Measurements from ENCODE around the gene OPCML.

Gene OPCML

DNA sequence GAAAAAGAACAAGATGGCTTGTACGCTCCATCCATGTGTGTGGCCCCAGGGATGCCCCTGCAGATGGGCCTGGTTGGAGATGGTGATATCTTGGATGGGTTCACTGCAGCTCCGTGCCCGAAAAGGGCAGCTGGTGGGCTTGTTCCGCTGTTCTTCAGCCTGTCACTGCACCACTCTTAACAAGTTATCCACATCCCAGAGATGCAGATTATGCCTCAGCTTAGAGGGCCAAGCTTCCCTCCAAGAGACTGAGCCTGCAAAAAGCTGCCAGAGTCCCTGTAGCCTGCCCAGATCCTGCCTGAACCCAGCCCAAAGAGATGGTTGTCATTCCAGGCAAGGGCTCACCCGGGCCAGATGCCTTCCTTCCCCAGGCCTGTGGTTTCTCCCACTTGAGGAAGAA, 308.0 kb downstream of the OPCML start:
- DNase-seq = no peak

DNA sequence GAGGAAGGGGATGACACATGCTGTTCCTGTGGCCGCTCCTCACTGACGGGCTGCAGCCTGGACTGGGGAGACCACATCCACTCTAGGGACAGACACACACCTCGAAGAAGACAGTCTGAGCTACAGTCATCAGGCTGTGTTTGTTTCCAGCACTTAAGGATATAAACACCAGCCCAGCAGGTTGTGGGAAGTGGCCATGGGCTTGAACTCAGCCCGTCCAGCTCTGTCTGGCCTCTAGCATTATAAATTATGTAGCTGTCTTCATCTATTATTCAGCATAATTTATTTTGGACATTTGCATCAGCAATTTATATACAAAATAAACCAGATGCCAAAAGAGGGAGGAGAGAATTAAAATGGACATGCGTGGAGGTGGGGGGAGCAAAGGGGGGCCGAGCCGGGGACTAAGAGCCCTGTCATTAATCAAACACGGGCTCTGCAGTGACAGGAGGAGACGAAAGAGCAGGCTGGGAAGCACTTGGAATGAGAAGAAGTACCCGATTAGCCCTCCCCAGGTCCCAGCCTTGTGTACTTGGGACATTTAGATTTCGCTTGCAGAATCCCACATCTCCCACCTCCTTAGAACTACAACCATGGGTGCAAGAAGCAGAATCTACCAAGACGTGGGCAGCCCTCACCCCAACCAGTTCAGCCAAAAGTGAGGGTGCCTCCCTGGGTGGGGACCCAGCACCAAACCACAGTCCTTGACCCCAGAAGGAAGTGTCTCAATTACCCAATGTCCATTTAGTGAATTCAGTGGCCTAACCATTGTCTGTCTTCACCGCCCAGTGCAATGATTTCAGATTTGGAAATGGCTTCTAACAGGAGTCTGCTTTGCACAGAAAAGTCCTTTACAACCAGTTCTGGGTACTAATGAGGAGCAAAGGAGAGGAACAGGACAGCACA, 309.6 kb downstream of the OPCML start:
- DNase-seq = no peak

DNA sequence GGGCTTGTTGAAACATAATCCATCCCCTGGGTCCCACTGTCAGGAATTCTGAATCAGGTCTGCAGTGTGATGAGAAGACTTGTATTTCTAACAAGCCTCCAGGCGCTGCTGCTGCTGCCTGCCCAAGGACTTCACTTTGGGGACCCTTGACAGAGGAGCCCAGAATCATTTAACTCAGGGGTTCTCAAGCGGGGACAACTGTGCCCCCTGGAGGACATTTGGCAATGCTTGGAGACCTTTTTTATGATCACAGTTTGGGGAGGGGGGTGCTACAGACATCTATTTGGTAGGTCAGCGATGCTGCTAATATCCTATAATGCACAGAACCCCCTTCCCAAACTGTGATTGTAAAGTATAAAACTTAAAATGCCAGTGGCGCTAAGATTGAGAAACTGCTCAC, 312.8 kb downstream of the OPCML start:
- no peak for DNase-seq

DNA sequence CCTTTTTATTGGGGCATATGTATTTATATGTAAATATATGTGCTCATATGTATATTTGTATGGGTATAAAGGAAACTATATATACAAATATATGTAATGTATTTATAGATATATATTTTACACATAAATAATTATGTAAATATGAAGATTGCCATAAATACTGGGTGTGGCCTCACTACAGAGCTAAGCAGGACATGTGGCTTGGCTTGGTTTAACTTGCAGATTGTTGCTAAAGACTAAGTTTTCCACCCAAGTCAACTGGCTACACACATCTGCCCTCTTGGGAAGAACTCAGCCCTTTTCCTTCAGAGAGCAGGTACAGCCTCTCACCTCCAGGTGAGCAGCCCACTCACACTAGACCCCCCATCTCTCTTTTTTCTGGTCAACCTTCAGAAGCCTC, 315.5 kb downstream of the OPCML start:
- no peak for DNase-seq

DNA sequence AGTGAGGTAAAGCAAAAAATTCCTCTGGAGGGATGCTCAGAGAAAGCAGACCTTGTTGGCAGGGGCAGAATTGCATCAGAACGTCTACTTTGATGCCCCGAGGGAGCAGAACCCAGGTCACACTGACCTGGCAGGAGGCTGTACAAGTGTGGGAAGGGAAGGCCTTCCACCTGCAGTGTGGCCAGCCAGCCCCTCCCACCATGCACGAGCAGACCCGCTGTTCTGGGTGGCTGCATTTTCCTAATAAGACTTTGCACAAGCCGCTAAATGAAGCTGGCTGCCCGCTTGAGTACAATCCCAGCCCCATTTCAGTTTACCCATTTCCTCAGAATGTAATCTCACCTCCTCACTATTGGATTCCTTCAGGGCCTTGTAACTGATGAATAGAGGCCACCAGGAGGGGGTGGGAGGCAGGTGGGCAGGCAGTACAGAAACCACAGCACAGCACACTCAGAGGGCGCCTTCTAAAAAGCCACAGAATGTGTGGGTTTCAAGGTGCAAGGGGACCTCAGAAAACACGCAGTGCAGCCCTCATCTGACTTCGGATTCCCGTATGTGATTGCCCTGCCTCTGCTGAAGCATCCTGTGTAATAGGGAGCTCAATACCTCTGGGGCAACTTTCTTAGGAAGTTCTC, 316.6 kb downstream of the OPCML start:
- no peak for DNase-seq

DNA sequence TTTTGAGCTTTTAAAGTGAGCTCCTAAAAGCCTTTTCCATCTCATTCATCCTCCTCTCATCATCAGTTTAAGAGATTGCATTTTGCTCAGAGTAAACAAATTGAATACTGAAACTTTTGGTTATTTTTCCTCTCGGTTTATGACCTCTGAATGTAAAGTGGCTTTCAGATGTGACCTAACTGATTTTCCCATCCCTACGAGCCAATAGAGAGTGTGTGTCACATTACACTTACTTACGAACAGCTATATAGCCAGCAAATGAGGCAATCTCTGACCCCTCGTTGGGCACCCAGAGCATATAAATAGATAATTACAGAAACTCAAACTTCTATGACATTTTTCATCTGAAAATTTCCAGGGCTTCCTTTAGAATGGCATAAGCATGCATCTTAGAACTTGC, 317.7 kb downstream of the OPCML start:
- DNase-seq = no peak

DNA sequence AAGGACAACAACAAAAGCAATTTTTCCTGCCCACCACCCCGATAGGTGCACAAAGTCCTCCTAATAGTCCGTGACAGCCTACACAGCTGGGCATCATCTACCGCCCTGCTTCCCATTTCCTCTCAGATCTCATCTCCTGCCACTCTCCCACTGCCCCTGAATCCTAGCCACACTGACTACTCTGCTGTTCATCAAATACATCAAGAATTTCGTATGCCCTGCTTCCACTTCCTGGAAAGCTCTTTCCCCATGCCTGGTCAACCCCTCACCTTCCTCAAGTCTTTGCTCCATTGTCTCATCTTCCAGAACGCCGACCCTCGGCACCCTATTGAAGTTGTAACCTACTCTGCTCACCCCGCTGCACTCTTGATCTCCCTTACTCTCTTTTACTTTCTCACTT, 320.1 kb downstream of the OPCML start:
- no peak for DNase-seq

DNA sequence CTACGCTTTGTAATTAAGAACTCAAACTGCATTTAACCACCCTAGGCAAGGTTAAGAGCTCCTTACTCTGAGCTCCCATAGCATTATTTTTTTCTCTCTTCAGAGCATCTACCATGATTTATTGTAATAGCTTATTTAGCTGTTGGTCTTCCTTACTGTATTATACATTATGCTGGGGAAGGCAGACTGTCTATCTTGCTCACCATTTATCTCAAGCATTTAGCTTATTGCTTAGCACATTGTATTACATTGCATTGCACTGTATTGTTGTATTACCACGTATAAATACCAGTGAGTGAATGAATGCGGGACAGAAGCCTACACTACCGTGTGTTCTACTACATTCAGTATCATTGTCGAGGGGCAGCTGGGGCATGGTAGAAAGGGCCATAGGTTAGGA, 324.3 kb downstream of the OPCML start:
- DNase-seq = no peak

DNA sequence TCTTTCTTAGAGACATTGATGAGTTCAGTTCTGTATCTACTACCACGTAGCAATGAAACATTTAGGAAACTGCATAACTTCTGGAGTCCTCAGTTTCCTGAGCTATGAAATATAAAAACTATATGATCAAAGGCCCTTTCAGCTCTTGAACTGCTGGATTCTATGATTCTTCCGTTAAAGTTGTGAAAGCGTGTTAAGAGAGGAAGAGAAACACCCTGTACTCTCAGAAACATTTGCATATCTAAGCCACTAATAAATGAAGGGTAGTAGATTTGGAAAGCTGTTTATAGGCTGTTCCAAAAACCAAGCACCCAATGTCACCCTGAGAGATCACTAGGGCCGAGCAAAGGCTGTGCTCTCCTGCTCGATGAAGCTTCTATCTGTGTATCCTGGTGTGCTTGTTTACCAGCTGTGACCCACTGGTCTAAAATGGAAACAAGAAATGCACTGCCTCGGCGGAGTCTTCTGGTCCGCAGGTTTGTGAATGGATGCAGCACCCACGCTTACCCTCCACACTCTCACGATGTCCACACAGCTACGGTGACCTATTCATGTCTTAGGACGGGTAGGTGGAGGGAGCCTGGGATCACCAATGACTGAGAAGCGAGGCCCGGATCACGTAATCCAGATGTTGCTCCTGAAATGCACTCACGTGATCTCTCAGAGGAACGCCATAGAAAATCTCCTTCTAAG, 325.8 kb downstream of the OPCML start:
- DNase-seq = no peak

DNA sequence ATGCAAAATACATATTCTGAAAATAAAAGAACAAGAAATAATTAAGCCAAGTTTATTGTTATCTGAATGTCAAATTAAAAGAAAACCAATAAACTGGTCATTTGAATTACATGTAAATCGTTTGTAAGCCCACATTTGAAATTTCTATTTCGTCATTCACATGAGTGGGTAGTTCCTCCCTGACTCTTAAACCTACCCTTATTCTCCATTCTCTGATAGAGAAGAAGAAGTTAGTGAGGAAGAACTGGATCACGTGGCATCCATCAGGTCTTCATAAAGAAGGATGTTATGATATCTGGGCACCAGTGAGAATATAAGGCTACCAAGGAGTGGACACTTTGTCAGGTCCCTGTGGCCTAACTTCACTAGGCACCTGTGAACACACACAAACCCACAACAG, 328.1 kb downstream of the OPCML start:
- DNase-seq = no peak

DNA sequence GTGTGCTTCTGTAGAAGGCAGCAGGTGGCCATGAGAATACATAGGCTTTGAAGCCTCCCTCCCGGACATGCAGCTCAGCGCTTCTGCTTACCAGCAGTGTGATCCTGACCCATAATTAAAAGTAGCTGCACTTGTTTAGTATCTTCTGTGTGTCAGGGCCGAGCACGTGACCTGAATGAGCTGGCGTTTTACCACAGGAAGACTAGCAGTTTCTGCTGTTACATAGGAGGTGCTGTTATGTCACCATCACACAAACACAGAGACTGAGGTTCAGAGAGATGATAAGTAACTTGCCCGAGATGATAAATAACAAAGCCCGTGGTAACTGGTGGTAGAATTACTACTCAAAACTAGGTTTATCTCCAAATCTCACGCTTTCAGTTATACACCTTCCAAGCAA, 329.5 kb downstream of the OPCML start:
- no peak for DNase-seq

DNA sequence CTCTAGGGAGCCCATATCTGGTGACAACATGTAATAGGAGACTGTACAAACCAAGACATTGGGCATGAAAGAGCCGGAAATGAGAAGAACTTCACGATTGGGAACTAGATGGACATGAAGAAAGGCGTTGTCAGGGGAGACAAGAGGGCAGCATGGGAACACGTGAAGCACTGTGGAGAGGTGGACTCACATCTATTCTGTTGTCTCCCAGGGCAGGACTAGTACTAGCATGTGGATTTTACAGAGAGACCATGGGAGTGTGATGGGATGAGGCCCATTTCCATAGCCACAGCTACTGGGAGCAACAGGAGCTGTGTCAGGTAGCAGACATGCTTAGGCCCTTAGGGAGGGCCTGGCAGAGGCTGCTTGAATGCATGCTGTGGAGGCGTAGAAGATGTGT, 333.9 kb downstream of the OPCML start:
- DNase-seq = no peak

DNA sequence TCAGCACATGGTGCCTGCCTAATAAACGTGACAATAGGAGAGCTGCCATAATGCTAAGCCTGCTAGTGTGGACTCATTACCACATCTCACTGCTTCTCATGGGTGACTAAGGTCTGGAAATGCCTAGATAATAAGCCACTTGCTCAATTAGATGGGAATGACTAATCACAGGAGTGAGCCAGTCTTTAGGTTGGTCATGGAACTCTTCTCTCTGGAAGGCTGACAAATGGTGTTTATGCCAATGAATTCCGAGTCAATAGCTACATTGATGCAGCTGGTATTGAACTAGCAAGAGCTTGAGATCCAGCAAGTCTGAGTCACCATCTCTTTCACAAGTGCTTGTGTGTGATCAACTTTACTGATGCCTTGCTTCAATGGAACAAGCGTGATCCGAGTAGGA, 334.9 kb downstream of the OPCML start:
- no peak for DNase-seq

DNA sequence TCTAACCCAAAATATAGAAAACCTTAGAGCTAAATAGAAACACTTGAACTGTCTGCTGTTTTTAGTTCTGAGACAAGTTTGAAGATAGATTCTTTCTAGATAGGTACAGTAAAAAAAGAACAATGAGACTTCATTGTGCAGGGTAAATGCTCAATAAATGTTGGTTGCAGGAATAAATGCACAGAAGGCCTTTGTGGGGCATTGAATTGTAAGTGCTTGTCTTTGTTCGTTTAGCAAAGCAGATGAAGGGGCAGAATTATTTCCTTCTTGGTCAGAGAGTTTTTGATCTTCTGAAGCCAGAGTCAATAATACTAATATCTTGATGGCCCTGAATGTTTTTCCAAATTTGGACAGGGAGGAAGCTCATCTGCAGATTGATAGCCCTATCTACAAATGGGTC, 340.4 kb downstream of the OPCML start:
- no peak for DNase-seq

DNA sequence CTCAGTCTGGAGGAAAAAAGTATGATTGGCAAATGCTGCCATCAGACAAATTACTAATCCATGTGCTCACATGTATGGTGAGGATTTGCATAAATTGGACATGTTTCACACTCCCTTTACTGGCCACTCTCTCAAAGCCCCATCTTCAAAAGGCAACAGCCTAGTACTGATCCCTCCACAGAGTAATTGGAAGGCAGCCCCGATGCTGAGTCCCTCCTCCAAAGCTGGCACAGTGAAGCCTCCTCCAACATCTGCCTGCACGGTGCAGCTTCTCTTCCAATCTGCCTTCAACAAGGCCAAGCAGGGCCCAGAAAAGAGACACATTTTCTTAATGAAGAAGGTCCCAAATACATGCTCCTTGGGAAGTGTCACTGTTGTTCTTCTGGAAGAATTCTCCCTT, 350.6 kb downstream of the OPCML start:
- no peak for DNase-seq

DNA sequence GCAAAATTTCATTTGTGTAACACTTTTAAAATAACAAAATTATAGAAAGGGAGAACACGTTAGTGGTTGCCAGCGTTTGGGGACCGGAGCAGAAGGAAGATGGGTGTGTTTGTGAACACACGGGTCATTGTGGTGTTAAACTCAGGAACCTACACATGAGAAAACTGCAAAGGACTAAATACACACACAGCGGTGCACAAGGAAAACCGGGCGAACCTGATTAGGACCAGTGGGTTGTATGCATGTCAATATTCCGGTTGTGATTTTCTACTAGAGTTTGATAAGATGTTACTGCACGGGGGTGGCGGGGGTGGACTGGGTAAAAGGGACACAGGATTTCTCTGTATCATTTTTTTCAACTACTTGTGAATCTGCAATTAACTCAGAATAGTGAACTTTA, 351.2 kb downstream of the OPCML start:
- DNase-seq = no peak

DNA sequence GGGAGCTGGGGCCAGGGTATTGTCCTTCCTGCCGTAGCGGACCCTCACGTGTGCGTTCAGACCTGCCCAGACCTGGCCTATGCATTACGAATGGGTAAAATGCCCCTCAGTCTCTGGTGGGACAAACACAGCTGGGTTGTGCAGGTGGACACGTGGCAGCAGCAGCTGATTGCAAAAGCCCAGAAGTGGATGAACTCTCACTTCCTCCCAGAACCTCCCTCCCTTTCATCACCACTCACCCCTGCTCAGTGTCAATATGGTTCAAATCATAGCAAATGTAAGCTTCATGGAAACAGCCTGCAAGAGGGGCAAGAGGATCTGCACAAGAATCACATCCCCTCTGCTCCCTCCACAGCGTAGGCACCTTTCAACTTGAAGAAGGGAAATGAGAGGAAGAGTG, 352.1 kb downstream of the OPCML start:
- no peak for DNase-seq

DNA sequence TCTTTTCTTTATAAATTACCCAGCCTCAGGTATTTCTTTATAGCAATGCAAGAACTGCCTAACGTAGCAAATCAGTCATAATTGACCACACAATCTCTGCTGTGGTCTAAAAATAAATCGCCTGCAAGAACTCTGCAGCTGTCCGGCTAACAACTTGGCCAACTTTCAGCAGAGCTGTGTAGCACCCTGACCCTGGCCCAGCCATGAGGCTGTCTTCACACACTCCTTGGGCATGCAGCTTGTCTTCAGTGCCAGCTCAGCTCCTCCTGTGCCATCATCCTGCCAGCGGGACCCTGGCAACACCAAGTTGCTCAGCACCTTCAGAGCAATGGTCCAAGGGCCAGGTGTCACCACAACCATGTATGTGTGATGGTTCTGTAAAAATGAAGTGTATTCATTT, 355.6 kb downstream of the OPCML start:
- no peak for DNase-seq

DNA sequence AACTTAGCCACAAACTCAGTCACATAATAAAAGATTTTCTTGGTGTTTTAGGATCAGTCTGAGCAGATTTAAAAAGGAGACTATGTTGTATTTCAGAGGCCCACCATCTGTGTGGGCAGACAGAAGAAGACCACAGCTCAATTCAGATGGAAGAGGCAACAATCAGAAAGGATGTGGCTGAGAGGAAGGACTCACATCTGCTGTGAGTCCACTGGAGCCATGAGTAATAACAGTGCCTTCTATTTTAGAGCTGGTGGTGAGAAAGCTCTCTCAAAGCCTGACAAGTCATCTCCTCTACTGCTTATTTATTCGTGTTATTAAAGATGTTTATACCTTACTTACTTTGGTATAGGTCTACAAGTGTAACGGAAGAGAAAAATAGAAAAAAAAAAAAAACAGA, 357.2 kb downstream of the OPCML start:
- no peak for DNase-seq

DNA sequence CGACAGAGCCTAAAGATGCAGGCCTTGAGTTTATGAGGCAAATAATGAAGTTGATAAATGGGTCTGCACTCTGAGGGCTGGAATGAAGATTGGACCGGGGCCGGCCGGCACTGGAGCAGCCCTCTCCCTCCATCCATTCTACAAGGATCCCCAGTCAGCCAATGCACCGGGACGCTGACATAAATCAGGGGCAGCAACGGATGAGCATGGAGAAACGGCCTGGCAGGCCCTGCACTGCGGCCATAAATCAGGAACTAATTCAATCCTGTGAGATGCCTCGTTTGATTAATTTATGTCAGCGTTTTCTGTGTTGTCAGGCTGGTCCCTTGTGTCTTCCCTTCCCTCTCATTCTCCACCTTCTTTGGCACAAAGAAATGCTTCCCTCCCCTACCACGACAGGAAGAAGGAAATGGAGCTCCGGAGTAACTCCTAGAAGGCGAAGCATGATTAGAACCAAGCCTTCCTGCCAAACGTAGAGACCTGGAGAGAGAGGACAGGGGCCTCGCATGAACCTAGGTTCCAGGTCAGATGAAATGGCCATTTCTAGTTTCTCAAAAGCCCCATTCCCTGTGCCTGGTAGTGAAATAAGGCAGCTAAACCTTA, 358.4 kb downstream of the OPCML start:
- no peak for DNase-seq

DNA sequence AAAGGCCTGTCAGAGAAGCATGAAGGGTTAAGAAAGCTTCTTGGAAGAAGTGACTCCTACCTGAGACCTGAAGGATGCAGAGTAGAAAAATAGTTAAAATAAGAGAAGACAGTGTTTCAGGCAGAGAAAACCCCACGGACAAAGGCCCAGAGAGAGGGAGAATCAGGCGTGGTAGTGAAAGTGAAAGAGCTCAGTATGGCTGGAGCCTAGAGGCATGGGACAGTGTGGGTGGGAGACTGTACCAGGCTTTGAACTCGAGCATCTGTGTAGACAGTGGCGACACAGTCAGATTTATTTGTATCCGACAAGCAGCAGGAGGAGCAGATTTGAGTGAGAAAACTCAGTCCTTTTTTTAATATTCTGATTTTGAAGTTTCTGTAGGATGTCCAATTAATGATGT, 360.0 kb downstream of the OPCML start:
- DNase-seq = no peak

DNA sequence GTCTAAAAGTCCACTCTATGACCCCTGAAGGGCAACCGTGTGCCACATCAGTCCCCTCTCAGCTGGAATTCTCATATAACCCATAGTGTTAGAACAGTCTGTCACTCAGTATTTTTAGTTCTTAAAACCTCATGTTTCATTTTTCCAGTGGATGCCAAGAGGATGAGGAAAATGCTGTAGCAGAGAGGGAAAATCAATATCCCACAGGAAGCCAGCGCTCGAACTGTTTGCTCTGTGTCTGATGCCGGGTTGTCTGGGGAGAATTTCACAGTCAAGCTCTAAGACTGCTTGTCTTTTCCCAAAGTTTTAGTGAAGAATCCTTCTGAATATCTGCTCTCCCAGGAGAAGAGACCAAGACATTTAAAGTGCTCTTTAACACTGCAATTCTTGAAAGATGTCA, 360.9 kb downstream of the OPCML start:
- no peak for DNase-seq

DNA sequence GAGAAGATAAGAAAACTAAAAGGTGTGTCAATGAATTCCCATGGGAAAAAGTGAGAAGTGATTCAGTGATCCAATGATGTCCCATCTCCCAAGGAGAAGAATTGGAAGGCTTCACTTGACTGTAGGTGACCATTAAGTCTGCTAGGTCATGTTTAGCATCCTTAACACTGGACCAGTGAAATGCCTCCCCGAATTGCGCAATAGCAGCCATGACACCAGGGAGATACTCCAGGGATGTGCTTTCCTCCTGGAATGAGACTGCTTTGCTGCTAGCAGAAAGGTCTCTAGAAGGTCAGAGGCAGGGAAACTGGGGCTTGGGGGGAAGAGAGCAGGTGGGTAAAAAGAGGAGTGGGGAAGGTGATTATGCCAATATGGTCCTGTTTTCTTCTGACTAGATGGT, 364.3 kb downstream of the OPCML start:
- no peak for DNase-seq

DNA sequence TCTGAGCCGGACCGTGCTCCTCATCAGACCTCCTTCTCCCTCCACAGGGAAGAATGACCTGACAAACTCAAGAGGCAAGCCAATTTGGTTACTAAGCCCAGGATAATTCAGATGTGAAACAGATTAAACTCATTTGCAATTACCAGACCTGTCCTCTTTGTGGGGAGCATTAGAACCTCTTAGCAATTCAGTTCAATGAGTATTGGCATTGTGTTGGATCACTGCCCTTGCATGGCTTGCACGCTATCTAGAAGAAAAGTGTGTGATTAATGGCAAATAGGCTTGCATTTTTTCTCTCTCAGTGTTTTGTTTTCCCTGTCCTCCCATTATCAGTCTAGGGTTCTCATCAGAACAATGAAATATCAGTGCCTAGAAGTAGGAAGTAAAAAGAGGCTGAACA, 365.6 kb downstream of the OPCML start:
- no peak for DNase-seq

Measured in activated CD4-positive, alpha-beta T cell treated with anti-CD3 and anti-CD28 coated beads for 48 hours (primary cell).